HCT116 (cell line): ENCODE data around the gene GABRP. TPM values are rescaled to one million over a fixed set of nuclear protein-coding genes. Genes with fewer than 3 reads are reported as not detected.

Experiments used
- ATAC-seq: fragments of 200-7000 bp; cut with Tn5 transposase; 2 replicates; pipeline ENCODE4 v1.9.1; 2020; ENCODE audit warnings: mild to moderate bottlenecking, moderate library complexity
- BruUV-seq: library from RNA; stranded (reverse); fragments of 400-500 nt; replicated peaks from 2 replicates; lab custom pipeline; 2021; lab: Mats Ljungman, UMichigan
- CTCF ChIA-PET: fragments of 300-600 bp; sonication (Branson Sonifier 250); formaldehyde crosslinking; loops from one replicate; lab custom pipeline; 2021; ENCODE audit warnings: antibody characterized with exemption; lab: Charles Lee
- POLR2A ChIA-PET: fragments of 300-600, 350-600 bp; sonication (Branson Sonifier 250); formaldehyde crosslinking; loops from one replicate; lab custom pipeline; 2021; ENCODE audit warnings: antibody characterized with exemption; lab: Charles Lee
- RAD21 ChIA-PET, 2 experiments: fragments of 300-600 bp; sonication (Branson Sonifier 250); formaldehyde crosslinking; loops; one replicate each; lab custom pipeline; 2023; ENCODE audit warnings: low total read pairs in 2 of 2; ENCODE audit not compliant: uncharacterized antibody in 2 of 2, unreplicated experiment in 2 of 2, low non-redundant PET in 1 of 2; lab: Charles Lee
- DNase-seq: peaks from one replicate; pipeline ENCODE4 v3.0.0-alpha.2; 2010; ENCODE audit warnings: low read depth, low spot score
- H2AFZ ChIP-seq: fragments of 200-600 bp; shearing (Covaris generic), sonication (generic); 2 replicates; pipeline ENCODE4 v1.6.1; 2017; ENCODE audit warnings: low read depth, mixed run types, mixed read lengths, antibody characterized with exemption, low read length; ENCODE audit not compliant: poor library complexity, severe bottlenecking
- H3K27ac ChIP-seq: 2 replicates; pipeline ENCODE4 v1.5.1; 2012; ENCODE audit warnings: low read depth, low read length
- H3K27me3 ChIP-seq: fragments of 200-600 bp; sonication (generic); 2 replicates; pipeline ENCODE4 v1.6.1; 2016; ENCODE audit warnings: mixed run types, low read length, mixed read lengths; ENCODE audit not compliant: insufficient read depth
- H3K36me3 ChIP-seq, 2 experiments: fragments of 200-500 bp in 1 of 2; fragments of 200-600 bp in 1 of 2; sonication (Bioruptor generic) in 1 of 2; sonication (generic) in 1 of 2; 2 replicates each; pipeline versions ENCODE4 v1.5.1 to v1.6.1; 2014 to 2016; ENCODE audit warnings: low read length in 2 of 2, inconsistent platforms in 1 of 2, mixed read lengths in 1 of 2, mixed run types in 1 of 2; ENCODE audit not compliant: insufficient read depth in 2 of 2, control insufficient read depth in 1 of 2
- H3K4me1 ChIP-seq, 2 experiments: fragments of 200-600 bp in 1 of 2; sonication (generic) in 1 of 2; 2 replicates each; pipeline versions ENCODE4 v1.5.1 to v1.6.1; 2012 to 2017; ENCODE audit warnings: low read length in 2 of 2, inconsistent platforms in 1 of 2, mild to moderate bottlenecking in 1 of 2, mixed read lengths in 1 of 2, mixed run types in 1 of 2, moderate library complexity in 1 of 2; ENCODE audit not compliant: insufficient read depth in 2 of 2, control insufficient read depth in 1 of 2
- H3K4me2 ChIP-seq: fragments of 200-600 bp; sonication (generic); 2 replicates; pipeline ENCODE4 v1.6.1; 2017; ENCODE audit warnings: mixed run types, low read length, mixed read lengths
- H3K4me3 ChIP-seq, 2 experiments: fragments of 200-600 bp in 1 of 2; sonication (generic) in 1 of 2; replicated peaks in 1 of 2; 2 replicates each; pipeline ENCODE4 v1.5.1; 2011 to 2016; ENCODE audit warnings: low read length in 2 of 2, control low read depth in 1 of 2, low read depth in 1 of 2, mild to moderate bottlenecking in 1 of 2, mixed read lengths in 1 of 2, mixed run types in 1 of 2
- H3K79me2 ChIP-seq: fragments of 200-600 bp; sonication (generic); 2 replicates; pipeline ENCODE4 v1.6.1; 2017; ENCODE audit warnings: mild to moderate bottlenecking, mixed run types, low read length, moderate library complexity, mixed read lengths; ENCODE audit not compliant: insufficient read depth
- H3K9ac ChIP-seq: fragments of 200-600 bp; sonication (generic); 2 replicates; pipeline ENCODE4 v1.6.1; 2016; ENCODE audit warnings: low read length, mixed read lengths
- H3K9me2 ChIP-seq: fragments of 200-600 bp; sonication (generic), shearing (Covaris generic); 2 replicates; pipeline ENCODE4 v1.6.1; 2017; ENCODE audit warnings: mixed run types, mild to moderate bottlenecking, moderate library complexity; ENCODE audit not compliant: insufficient read depth
- H3K9me3 ChIP-seq, 2 experiments: fragments of 200-500 bp in 1 of 2; fragments of 200-600 bp in 1 of 2; sonication (Bioruptor generic) in 1 of 2; sonication (generic) in 1 of 2; 2 replicates each; pipeline ENCODE4 v1.6.1; 2014 to 2017; ENCODE audit warnings: low read length in 2 of 2, mixed read lengths in 2 of 2, inconsistent platforms in 1 of 2, low read depth in 1 of 2, mild to moderate bottlenecking in 1 of 2, mixed run types in 1 of 2, moderate library complexity in 1 of 2; ENCODE audit not compliant: control insufficient read depth in 1 of 2, insufficient read depth in 1 of 2
- H4K20me1 ChIP-seq: fragments of 200-600 bp; sonication (generic), shearing (Covaris generic); 2 replicates; pipeline ENCODE4 v1.6.1; 2017; ENCODE audit warnings: mixed run types, mild to moderate bottlenecking, moderate library complexity; ENCODE audit not compliant: insufficient read depth
- CBX3 ChIP-seq: IDR thresholded peaks from 2 replicates; pipeline ENCODE4 v1.6.1; 2012; ENCODE audit warnings: low read depth
- CEBPB ChIP-seq: IDR thresholded peaks from 2 replicates; pipeline ENCODE4 v1.6.1; 2012; ENCODE audit warnings: low read depth
- EGR1 ChIP-seq: IDR thresholded peaks from 2 replicates; pipeline ENCODE4 v1.6.1; 2012; ENCODE audit warnings: low read depth
- ELF1 ChIP-seq: IDR thresholded peaks from 2 replicates; pipeline ENCODE4 v1.6.1; 2012; ENCODE audit warnings: low read depth, borderline replicate concordance
- EZH2phosphoT487 ChIP-seq: fragments of 200-600 bp; IDR thresholded peaks from 2 replicates; pipeline ENCODE4 v1.6.1; 2018; ENCODE audit warnings: antibody characterized with exemption, borderline replicate concordance
- FOSL1 ChIP-seq: IDR thresholded peaks from 2 replicates; pipeline ENCODE4 v1.6.1; 2012; ENCODE audit warnings: low read depth
- JUND ChIP-seq: IDR thresholded peaks from 2 replicates; pipeline ENCODE4 v1.6.1; 2012
- POLR2A ChIP-seq: IDR thresholded peaks from 2 replicates; pipeline ENCODE4 v1.7.0; 2011; ENCODE audit warnings: borderline replicate concordance; ENCODE audit not compliant: insufficient read depth, insufficient read length; ENCODE audit errors: extremely low read depth
- POLR2AphosphoS5 ChIP-seq: IDR thresholded peaks from 2 replicates; pipeline ENCODE4 v1.6.1; 2011; ENCODE audit warnings: mild to moderate bottlenecking, low read depth, low read length, moderate library complexity
- RAD21 ChIP-seq: IDR thresholded peaks from 2 replicates; pipeline ENCODE4 v1.6.1; 2012; ENCODE audit warnings: low read depth, mild to moderate bottlenecking
- SIN3A ChIP-seq: IDR thresholded peaks from 2 replicates; pipeline ENCODE4 v1.6.1; 2012; ENCODE audit warnings: low read depth
- SRF ChIP-seq: IDR thresholded peaks from 2 replicates; pipeline ENCODE4 v1.6.1; 2012; ENCODE audit warnings: low read depth
- TCF7L2 ChIP-seq: IDR thresholded peaks from 2 replicates; pipeline ENCODE4 v1.7.0; 2011; ENCODE audit warnings: borderline replicate concordance, inconsistent platforms; ENCODE audit not compliant: insufficient read depth, insufficient read length; ENCODE audit errors: extremely low read depth
- YY1 ChIP-seq: IDR thresholded peaks from 2 replicates; pipeline ENCODE4 v1.6.1; 2011; ENCODE audit warnings: low read length, low read depth, moderate library complexity, mild to moderate bottlenecking; ENCODE audit not compliant: insufficient replicate concordance; ENCODE audit errors: extremely low read depth
- ZNF274 ChIP-seq: fragments of 200-500 bp; sonication (Bioruptor generic); IDR thresholded peaks from 2 replicates; pipeline ENCODE4 v1.6.1; 2014; ENCODE audit warnings: mild to moderate bottlenecking, low read depth, low read length, inconsistent platforms
- intact Hi-C: fragments of 100-400 bp; cut with micrococcal nuclease; formaldehyde crosslinking; loops from 2 replicates; pipeline ENCODE4 v1.10.0; 2022
- total RNA-seq: library from RNA; stranded (reverse); gene quantifications from one replicate; pipeline ENCODE4 v1.2.1, GENCODE V29; 2021; ENCODE audit not compliant: unreplicated experiment
- TF ChIP-seq, protein P1 (sequence below): IDR thresholded peaks from 2 replicates; pipeline ENCODE4 v1.6.1; 2012; ENCODE audit warnings: low read depth
- TF ChIP-seq, protein P2 (sequence below): IDR thresholded peaks from 2 replicates; pipeline ENCODE4 v1.6.1; 2012
- TF ChIP-seq, protein P3 (sequence below): IDR thresholded peaks from 2 replicates; pipeline ENCODE4 v1.6.1; 2011; ENCODE audit warnings: mild to moderate bottlenecking, low read length, moderate library complexity; ENCODE audit not compliant: insufficient replicate concordance; ENCODE audit errors: extremely low read depth
- TF ChIP-seq, protein P4 (sequence below): IDR thresholded peaks from 2 replicates; pipeline ENCODE4 v1.6.1; 2012
- TF ChIP-seq, protein P5 (sequence below), 3 experiments: fragments of 200-600 bp in 1 of 3; sonication (generic) in 1 of 3; IDR thresholded peaks in 2 of 3; conservative IDR thresholded peaks in 1 of 3; 2 replicates each; pipeline ENCODE4 v1.5.1; 2012 to 2017; ENCODE audit warnings: low read depth in 2 of 3, low read length in 2 of 3, antibody characterized with exemption in 1 of 3, borderline replicate concordance in 1 of 3, control low read depth in 1 of 3, mild to moderate bottlenecking in 1 of 3, mixed read lengths in 1 of 3, mixed run types in 1 of 3, moderate library complexity in 1 of 3; ENCODE audit not compliant: insufficient read depth in 1 of 3

GABRP gene
- total RNA-seq, 1 experiment from 2014 or later, result not detected

DNA sequence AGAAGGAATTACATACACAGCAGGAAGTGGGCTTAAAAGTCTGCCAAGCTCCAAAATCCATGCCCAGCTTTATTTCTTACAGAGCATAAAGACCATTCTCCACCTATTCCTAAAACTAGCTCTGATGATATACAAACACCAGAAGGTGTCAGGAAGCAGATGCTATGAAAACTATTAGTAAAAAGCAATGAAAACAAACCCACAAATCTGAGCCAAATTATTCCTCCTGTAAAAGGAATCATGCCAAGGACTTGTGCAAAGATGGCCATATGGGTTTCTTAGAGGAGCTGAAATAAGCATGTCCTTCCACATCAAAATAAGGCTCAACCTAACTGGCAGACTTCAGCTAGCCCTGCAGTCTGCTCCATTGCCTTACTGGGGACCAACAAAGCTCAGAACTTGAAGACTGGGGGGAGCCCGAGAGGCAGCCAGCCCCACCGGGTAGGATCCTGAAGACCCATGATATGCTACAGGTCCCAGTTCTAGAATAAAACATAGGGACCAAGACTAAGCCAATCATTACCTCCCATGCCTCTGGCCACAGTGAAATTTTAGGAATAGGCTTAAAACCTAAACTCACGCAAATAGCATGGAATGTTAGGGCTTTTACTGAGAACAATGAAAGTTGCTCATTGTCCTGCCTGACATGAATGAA lies 42.8 kb upstream of the GABRP start:
- Histone ChIP-seq H3K4me1 (peaks cover 0 to 10% of the 10 kb centered on the region in 2 experiments; a peak in 1 of 4 replicates), H3K9me3 (no peaks in the 10 kb centered on the region), H3K4me2 (no peak overlapping the region), H3K9ac (no peak overlapping the region), H2AFZ (no peak overlapping the region), H3K27me3 (no peaks in the 10 kb centered on the region; the same call in 1 of the 2 replicates), H3K36me3 (no peaks in the 10 kb centered on the region), H3K79me2 (no peaks in the 10 kb centered on the region), H3K9me2 (no peaks in the 10 kb centered on the region), H4K20me1 (no peaks in the 10 kb centered on the region), H3K4me3 (no peak overlapping the region), H3K27ac (no peak overlapping the region)
- ChIA-PET CTCF (interaction anchor here (1.4 kb wide), 1 partner anchor 49 kb away, joined by 3 read pairs; no protein-coding TSS in a partner anchor), POLR2A (no interaction called here), RAD21 (no interaction called here)
- no TSS peak for BruUV-seq
- ATAC-seq, result no peak
- TF ChIP-seq ZNF274, result no peak
- TF ChIP-seq, protein P1, sequence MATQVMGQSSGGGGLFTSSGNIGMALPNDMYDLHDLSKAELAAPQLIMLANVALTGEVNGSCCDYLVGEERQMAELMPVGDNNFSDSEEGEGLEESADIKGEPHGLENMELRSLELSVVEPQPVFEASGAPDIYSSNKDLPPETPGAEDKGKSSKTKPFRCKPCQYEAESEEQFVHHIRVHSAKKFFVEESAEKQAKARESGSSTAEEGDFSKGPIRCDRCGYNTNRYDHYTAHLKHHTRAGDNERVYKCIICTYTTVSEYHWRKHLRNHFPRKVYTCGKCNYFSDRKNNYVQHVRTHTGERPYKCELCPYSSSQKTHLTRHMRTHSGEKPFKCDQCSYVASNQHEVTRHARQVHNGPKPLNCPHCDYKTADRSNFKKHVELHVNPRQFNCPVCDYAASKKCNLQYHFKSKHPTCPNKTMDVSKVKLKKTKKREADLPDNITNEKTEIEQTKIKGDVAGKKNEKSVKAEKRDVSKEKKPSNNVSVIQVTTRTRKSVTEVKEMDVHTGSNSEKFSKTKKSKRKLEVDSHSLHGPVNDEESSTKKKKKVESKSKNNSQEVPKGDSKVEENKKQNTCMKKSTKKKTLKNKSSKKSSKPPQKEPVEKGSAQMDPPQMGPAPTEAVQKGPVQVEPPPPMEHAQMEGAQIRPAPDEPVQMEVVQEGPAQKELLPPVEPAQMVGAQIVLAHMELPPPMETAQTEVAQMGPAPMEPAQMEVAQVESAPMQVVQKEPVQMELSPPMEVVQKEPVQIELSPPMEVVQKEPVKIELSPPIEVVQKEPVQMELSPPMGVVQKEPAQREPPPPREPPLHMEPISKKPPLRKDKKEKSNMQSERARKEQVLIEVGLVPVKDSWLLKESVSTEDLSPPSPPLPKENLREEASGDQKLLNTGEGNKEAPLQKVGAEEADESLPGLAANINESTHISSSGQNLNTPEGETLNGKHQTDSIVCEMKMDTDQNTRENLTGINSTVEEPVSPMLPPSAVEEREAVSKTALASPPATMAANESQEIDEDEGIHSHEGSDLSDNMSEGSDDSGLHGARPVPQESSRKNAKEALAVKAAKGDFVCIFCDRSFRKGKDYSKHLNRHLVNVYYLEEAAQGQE, result no peak
- no peak for TF ChIP-seq JUND
- no peak for TF ChIP-seq YY1
- TF ChIP-seq POLR2AphosphoS5, result no peak
- no peak for TF ChIP-seq POLR2A
- no peak for TF ChIP-seq EZH2phosphoT487
- no peak for TF ChIP-seq CBX3
- no peak for TF ChIP-seq SIN3A
- no peak for TF ChIP-seq FOSL1
- no peak for TF ChIP-seq ELF1
- no peak for TF ChIP-seq TCF7L2
- TF ChIP-seq, protein P2, sequence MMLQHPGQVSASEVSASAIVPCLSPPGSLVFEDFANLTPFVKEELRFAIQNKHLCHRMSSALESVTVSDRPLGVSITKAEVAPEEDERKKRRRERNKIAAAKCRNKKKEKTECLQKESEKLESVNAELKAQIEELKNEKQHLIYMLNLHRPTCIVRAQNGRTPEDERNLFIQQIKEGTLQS, result no peak
- TF ChIP-seq EGR1, result no peak
- TF ChIP-seq RAD21, result no peak
- TF ChIP-seq CEBPB, result no peak
- TF ChIP-seq, protein P3, sequence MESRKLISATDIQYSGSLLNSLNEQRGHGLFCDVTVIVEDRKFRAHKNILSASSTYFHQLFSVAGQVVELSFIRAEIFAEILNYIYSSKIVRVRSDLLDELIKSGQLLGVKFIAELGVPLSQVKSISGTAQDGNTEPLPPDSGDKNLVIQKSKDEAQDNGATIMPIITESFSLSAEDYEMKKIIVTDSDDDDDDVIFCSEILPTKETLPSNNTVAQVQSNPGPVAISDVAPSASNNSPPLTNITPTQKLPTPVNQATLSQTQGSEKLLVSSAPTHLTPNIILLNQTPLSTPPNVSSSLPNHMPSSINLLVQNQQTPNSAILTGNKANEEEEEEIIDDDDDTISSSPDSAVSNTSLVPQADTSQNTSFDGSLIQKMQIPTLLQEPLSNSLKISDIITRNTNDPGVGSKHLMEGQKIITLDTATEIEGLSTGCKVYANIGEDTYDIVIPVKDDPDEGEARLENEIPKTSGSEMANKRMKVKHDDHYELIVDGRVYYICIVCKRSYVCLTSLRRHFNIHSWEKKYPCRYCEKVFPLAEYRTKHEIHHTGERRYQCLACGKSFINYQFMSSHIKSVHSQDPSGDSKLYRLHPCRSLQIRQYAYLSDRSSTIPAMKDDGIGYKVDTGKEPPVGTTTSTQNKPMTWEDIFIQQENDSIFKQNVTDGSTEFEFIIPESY, result no peak
- TF ChIP-seq SRF, result no peak
- TF ChIP-seq, protein P4, sequence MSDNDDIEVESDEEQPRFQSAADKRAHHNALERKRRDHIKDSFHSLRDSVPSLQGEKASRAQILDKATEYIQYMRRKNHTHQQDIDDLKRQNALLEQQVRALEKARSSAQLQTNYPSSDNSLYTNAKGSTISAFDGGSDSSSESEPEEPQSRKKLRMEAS, result no peak
- TF ChIP-seq, protein P5, sequence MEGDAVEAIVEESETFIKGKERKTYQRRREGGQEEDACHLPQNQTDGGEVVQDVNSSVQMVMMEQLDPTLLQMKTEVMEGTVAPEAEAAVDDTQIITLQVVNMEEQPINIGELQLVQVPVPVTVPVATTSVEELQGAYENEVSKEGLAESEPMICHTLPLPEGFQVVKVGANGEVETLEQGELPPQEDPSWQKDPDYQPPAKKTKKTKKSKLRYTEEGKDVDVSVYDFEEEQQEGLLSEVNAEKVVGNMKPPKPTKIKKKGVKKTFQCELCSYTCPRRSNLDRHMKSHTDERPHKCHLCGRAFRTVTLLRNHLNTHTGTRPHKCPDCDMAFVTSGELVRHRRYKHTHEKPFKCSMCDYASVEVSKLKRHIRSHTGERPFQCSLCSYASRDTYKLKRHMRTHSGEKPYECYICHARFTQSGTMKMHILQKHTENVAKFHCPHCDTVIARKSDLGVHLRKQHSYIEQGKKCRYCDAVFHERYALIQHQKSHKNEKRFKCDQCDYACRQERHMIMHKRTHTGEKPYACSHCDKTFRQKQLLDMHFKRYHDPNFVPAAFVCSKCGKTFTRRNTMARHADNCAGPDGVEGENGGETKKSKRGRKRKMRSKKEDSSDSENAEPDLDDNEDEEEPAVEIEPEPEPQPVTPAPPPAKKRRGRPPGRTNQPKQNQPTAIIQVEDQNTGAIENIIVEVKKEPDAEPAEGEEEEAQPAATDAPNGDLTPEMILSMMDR (IDR thresholded peaks at IDR 0.05 in 2 of 3, conservative IDR thresholded peaks at IDR 0.05 in 1 of 3; ENCODE audit: borderline replicate concordance in 1 of 3, insufficient read depth in 1 of 3, low read depth in 2 of 3, low read length in 2 of 3), result no peak
- no peak for DNase-seq
- intact Hi-C loops, result loop anchor here (10.0 kb wide), 3 partner anchors 154 to 1164 kb away; no protein-coding TSS in a partner anchor
